ENCODE measurements around the gene WDTC1. TPM values are rescaled to one million over a fixed set of nuclear protein-coding genes. Genes with fewer than 3 reads are reported as not detected.

Gene WDTC1
- total and polyA plus RNA-seq, 2 of the 8 experiments (the other 6 are each of a cell fraction or from before 2014, with no cell fraction given) = 7.5 to 18.7 TPM

GRCh38 chr1:27316860-27317259 is 82.4 kb downstream of the WDTC1 start:
- Histone ChIP-seq H2BK120ac (replicated peaks; ENCODE audit: low read depth, low read length) (no peak overlapping the region), H4K8ac (ENCODE audit: extremely low read depth, insufficient read depth, low read length) (no peak overlapping the region), H3K4ac (replicated peaks; ENCODE audit: insufficient read length, low read depth, low read length) (no peak overlapping the region), H3K9ac (replicated peaks in 1 of 4; ENCODE audit: extremely low read depth in 1 of 4, low read depth in 3 of 4, low read length in 3 of 4) (no peak overlapping the region), H3K27me3 (replicated peaks in 1 of 4; ENCODE audit: control insufficient read depth in 3 of 4, extremely low read depth in 1 of 4, insufficient read depth in 3 of 4, low read length in 3 of 4) (peaks cover 0 to 3% (median 0%) of the 10 kb centered on the region in 4 experiments; a peak in 1 of 7 replicates), H3K9me3 (ENCODE audit: insufficient read depth in 2 of 2, low read depth in 1 of 2, low read length in 1 of 2) (no peaks in the 10 kb centered on the region), H3K18ac (ENCODE audit: extremely low read depth, low read length) (no peak overlapping the region), H2BK15ac (ENCODE audit: low read length) (no peak overlapping the region), H2AFZ (ENCODE audit: low read length) (no peak overlapping the region), H3K27ac (ENCODE audit: low read depth, low read length) (no peak overlapping the region), H3K79me2 (ENCODE audit: control insufficient read depth in 1 of 2, insufficient read depth in 2 of 2, low read length in 2 of 2) (no peaks in the 10 kb centered on the region), H2BK5ac (ENCODE audit: low read depth, low read length) (no peak overlapping the region), H4K91ac (replicated peaks; ENCODE audit: insufficient read length, low read length) (no peak overlapping the region), H3K14ac (ENCODE audit: insufficient read length) (no peak overlapping the region), H3K56ac (replicated peaks; ENCODE audit: insufficient read length, low read depth, low read length) (no peak overlapping the region), H2AK5ac (ENCODE audit: low read depth, low read length) (no peak overlapping the region), H4K5ac (ENCODE audit: insufficient read length, low read depth, low read length) (no peak overlapping the region), H3K23me2 (ENCODE audit: low read depth, low read length) (no peaks in the 10 kb centered on the region), H3K79me1 (ENCODE audit: low read depth, low read length) (no peaks in the 10 kb centered on the region), H3K36me3 (ENCODE audit: control insufficient read depth in 2 of 4, insufficient read depth in 4 of 4, low read length in 3 of 4) (no peaks in the 10 kb centered on the region), H2BK12ac (ENCODE audit: low read depth, low read length) (no peak overlapping the region), H2BK20ac (ENCODE audit: low read length) (no peak overlapping the region), H4K20me1 (replicated peaks in 1 of 2; ENCODE audit: control insufficient read depth in 1 of 2, insufficient read depth in 2 of 2, low read length in 2 of 2) (no peaks in the 10 kb centered on the region), H3K4me2 (ENCODE audit: insufficient read depth in 1 of 2, low read depth in 2 of 2, low read length in 2 of 2) (no peak overlapping the region), H3K4me1 (replicated peaks in 1 of 4; ENCODE audit: control insufficient read depth in 3 of 4, insufficient read depth in 4 of 4, low read length in 3 of 4) (0 out of 7 replicates have a peak, but pooled peaks cover 0 to 2% (median 0%) of the 10 kb centered on the region in 4 experiments), H3K4me3 (ENCODE audit: extremely low read depth in 1 of 4, insufficient read depth in 2 of 4, low read depth in 3 of 4, low read length in 4 of 4) (no peak overlapping the region), H3K23ac (ENCODE audit: insufficient read length) (no peak overlapping the region)
- no peak for FAIRE-seq
- no peak for DNase-seq (ENCODE audit: low read depth in 1 of 2, low spot score in 2 of 2)
- CTCF ChIA-PET (ENCODE audit: partially characterized antibody) = interaction anchor here (0.6 to 13.1 kb wide), 14 partner anchors 9 to 352 kb away, joined by 3 to 202 read pairs (median 4); partner anchors contain the start of gene MAP3K6
- TF ChIP-seq RNF2 (IDR thresholded peaks at IDR 0.05; ENCODE audit: borderline replicate concordance, low read depth, low read length, missing control alignments, poor library complexity, severe bottlenecking) (no peak), ATF3 (IDR thresholded peaks at IDR 0.05; ENCODE audit: insufficient read depth, low read depth, low read length) (no peak), BCL11A (IDR thresholded peaks at IDR 0.05; ENCODE audit: low read depth in 2 of 2, low read length in 2 of 2) (no peak), HDAC2 (IDR thresholded peaks at IDR 0.05; ENCODE audit: borderline replicate concordance in 1 of 2, low read depth in 2 of 2, low read length in 2 of 2) (no peak), PHF8 (conservative IDR thresholded peaks at IDR 0.05; ENCODE audit: low read depth, low read length) (no peak), KDM1A (IDR thresholded peaks at IDR 0.05; ENCODE audit: borderline replicate concordance, low read length) (no peak), CTBP2 (IDR thresholded peaks at IDR 0.05; ENCODE audit: borderline replicate concordance, insufficient read depth, insufficient read length, low read length) (no peak)
- POLR2A ChIA-PET (ENCODE audit: partially characterized antibody) = interaction anchor here (0.6 to 2.9 kb wide), 2 partner anchors 10 to 77 kb away, joined by 3 to 12 read pairs; no protein-coding TSS in a partner anchor
- 89% methylated on average over 5 of the region's 5 CpGs; no CpG with 5 or more reads in 1 of the 2 experiments for WGBS, 2 experiments (ENCODE audit: extremely low coverage in 1 of 2, insufficient coverage in 1 of 2, insufficient read length in 1 of 2, insufficient replicate concordance in 2 of 2, low coverage in 1 of 2, low lambda C conversion rate in 2 of 2, missing lambda C conversion rate in 1 of 2)
